H1 (cell line): ENCODE data around the gene FAT3. TPM values are rescaled to one million over a fixed set of nuclear protein-coding genes. Genes with fewer than 3 reads are reported as not detected.

Experiments used
- CTCF ChIA-PET: fragments of 300-600 bp; sonication (Branson Sonifier 250); formaldehyde crosslinking; loops from one replicate; lab custom pipeline; 2021; ENCODE audit not compliant: partially characterized antibody; lab: Charles Lee
- POLR2A ChIA-PET: fragments of 300-600 bp; sonication (Branson Sonifier 250); formaldehyde crosslinking; loops from one replicate; lab custom pipeline; 2021; ENCODE audit warnings: inconsistent platforms; ENCODE audit not compliant: partially characterized antibody; lab: Charles Lee
- DNase-seq, 2 experiments: peaks; one replicate each; pipeline versions ENCODE4 v3.0.0 to v3.0.0-alpha.2; 2010 to 2022; ENCODE audit warnings: low spot score in 2 of 2, low read depth in 1 of 2, mixed read lengths in 1 of 2
- FAIRE-seq: peaks from 2 replicates; lab custom pipeline; 2011; peaks lifted over from hg19 to GRCh38; lab: Jason Lieb, UNC
- H2AFZ ChIP-seq: 2 replicates; pipeline ENCODE4 v1.8.1; 2012; ENCODE audit warnings: low read length, inconsistent platforms
- H2AK5ac ChIP-seq: 2 replicates; pipeline ENCODE4 v1.6.1; 2013; ENCODE audit warnings: low read depth, low read length
- H2BK120ac ChIP-seq: replicated peaks from 2 replicates; pipeline ENCODE3; 2013; ENCODE audit warnings: low read depth, low read length, inconsistent platforms
- H2BK12ac ChIP-seq: 2 replicates; pipeline ENCODE4 v1.6.1; 2013; ENCODE audit warnings: low read depth, low read length
- H2BK15ac ChIP-seq: 2 replicates; pipeline ENCODE4 v1.6.1; 2013; ENCODE audit warnings: low read length
- H2BK20ac ChIP-seq: 2 replicates; pipeline ENCODE4 v1.6.1; 2013; ENCODE audit warnings: low read length
- H2BK5ac ChIP-seq: 2 replicates; pipeline ENCODE4 v1.6.1; 2013; ENCODE audit warnings: low read depth, low read length
- H3K14ac ChIP-seq: 2 replicates; pipeline ENCODE4 v1.6.1; 2013; ENCODE audit warnings: inconsistent platforms; ENCODE audit not compliant: insufficient read length
- H3K18ac ChIP-seq: 2 replicates; pipeline ENCODE4 v1.6.1; 2013; ENCODE audit warnings: low read length; ENCODE audit errors: extremely low read depth
- H3K23ac ChIP-seq: 2 replicates; pipeline ENCODE4 v1.6.1; 2013; ENCODE audit warnings: inconsistent platforms; ENCODE audit not compliant: insufficient read length
- H3K23me2 ChIP-seq: 2 replicates; pipeline ENCODE4 v1.6.1; 2013; ENCODE audit warnings: low read depth, low read length
- H3K27ac ChIP-seq: 2 replicates; pipeline ENCODE4 v1.6.1; 2011; ENCODE audit warnings: low read depth, low read length, inconsistent platforms
- H3K27me3 ChIP-seq, 4 experiments: replicated peaks in 1 of 4; 1 replicate in 1 of 4; 2 replicates in 3 of 4; pipeline versions ENCODE4 v1.6.1 to v1.8.1; 2011 to 2013; ENCODE audit warnings: low read length in 3 of 4, mild to moderate bottlenecking in 3 of 4, inconsistent platforms in 2 of 4, mixed read lengths in 2 of 4, moderate library complexity in 1 of 4; ENCODE audit not compliant: control insufficient read depth in 3 of 4, insufficient read depth in 3 of 4; ENCODE audit errors: extremely low read depth in 1 of 4
- H3K36me3 ChIP-seq, 4 experiments: 2 replicates each; pipeline versions ENCODE4 v1.6.1 to v1.8.1; 2011 to 2013; ENCODE audit warnings: mild to moderate bottlenecking in 4 of 4, low read length in 3 of 4, moderate library complexity in 2 of 4, control low read depth in 1 of 4, inconsistent platforms in 1 of 4; ENCODE audit not compliant: insufficient read depth in 4 of 4, control insufficient read depth in 2 of 4
- H3K4ac ChIP-seq: replicated peaks from 2 replicates; pipeline ENCODE3; 2013; ENCODE audit warnings: low read length, low read depth, mixed read lengths, inconsistent platforms; ENCODE audit not compliant: insufficient read length
- H3K4me1 ChIP-seq, 4 experiments: replicated peaks in 1 of 4; 1 replicate in 1 of 4; 2 replicates in 3 of 4; pipeline versions ENCODE4 v1.6.1 to v1.8.1; 2011 to 2013; ENCODE audit warnings: low read length in 3 of 4, inconsistent platforms in 2 of 4, mixed read lengths in 1 of 4; ENCODE audit not compliant: insufficient read depth in 4 of 4, control insufficient read depth in 3 of 4
- H3K4me2 ChIP-seq, 2 experiments: 2 replicates each; pipeline versions ENCODE4 v1.6.1 to v1.8.1; 2011 to 2013; ENCODE audit warnings: low read depth in 2 of 2, low read length in 2 of 2, control low read depth in 1 of 2, inconsistent platforms in 1 of 2, mild to moderate bottlenecking in 1 of 2; ENCODE audit not compliant: insufficient read depth in 1 of 2
- H3K4me3 ChIP-seq, 4 experiments: fragments of 200-600, 300-600 bp in 1 of 4; sonication (generic), shearing (Covaris generic), sonication (Bioruptor Twin) in 1 of 4; 2 replicates each; pipeline versions ENCODE4 v1.5.1 to v1.8.1; 2011 to 2016; ENCODE audit warnings: low read length in 4 of 4, low read depth in 3 of 4, control low read depth in 2 of 4, inconsistent platforms in 2 of 4, mild to moderate bottlenecking in 2 of 4, mixed read lengths in 1 of 4, moderate library complexity in 1 of 4; ENCODE audit not compliant: insufficient read depth in 2 of 4; ENCODE audit errors: extremely low read depth in 1 of 4
- H3K56ac ChIP-seq: replicated peaks from 2 replicates; pipeline ENCODE3; 2013; ENCODE audit warnings: low read depth, mild to moderate bottlenecking, mixed read lengths, low read length, inconsistent platforms; ENCODE audit not compliant: insufficient read length
- H3K79me1 ChIP-seq: 2 replicates; pipeline ENCODE4 v1.6.1; 2013; ENCODE audit warnings: low read depth, low read length, control low read depth
- H3K79me2 ChIP-seq, 2 experiments: 2 replicates each; pipeline versions ENCODE4 v1.6.1 to v1.8.1; 2012 to 2013; ENCODE audit warnings: low read length in 2 of 2, mild to moderate bottlenecking in 2 of 2, inconsistent platforms in 1 of 2; ENCODE audit not compliant: insufficient read depth in 2 of 2, control insufficient read depth in 1 of 2
- H3K9ac ChIP-seq, 4 experiments: replicated peaks in 1 of 4; 1 replicate in 1 of 4; 2 replicates in 3 of 4; pipeline versions ENCODE4 v1.6.1 to v1.8.1; 2011 to 2013; ENCODE audit warnings: low read depth in 3 of 4, low read length in 3 of 4, control low read depth in 2 of 4, mild to moderate bottlenecking in 2 of 4, moderate library complexity in 2 of 4, inconsistent platforms in 1 of 4; ENCODE audit errors: extremely low read depth in 1 of 4
- H3K9me3 ChIP-seq, 2 experiments: 2 replicates each; pipeline versions ENCODE4 v1.6.1 to v1.8.1; 2012 to 2013; ENCODE audit warnings: mild to moderate bottlenecking in 2 of 2, moderate library complexity in 2 of 2, control low read depth in 1 of 2, inconsistent platforms in 1 of 2, low read depth in 1 of 2, low read length in 1 of 2, mixed read lengths in 1 of 2; ENCODE audit not compliant: insufficient read depth in 2 of 2
- H4K20me1 ChIP-seq, 2 experiments: replicated peaks in 1 of 2; 2 replicates each; pipeline versions ENCODE3 to v1.8.1; 2011 to 2013; ENCODE audit warnings: inconsistent platforms in 2 of 2, low read length in 2 of 2, mild to moderate bottlenecking in 1 of 2; ENCODE audit not compliant: insufficient read depth in 2 of 2, control insufficient read depth in 1 of 2
- H4K5ac ChIP-seq: 2 replicates; pipeline ENCODE4 v1.6.1; 2013; ENCODE audit warnings: low read length, low read depth, mixed read lengths, inconsistent platforms; ENCODE audit not compliant: insufficient read length
- H4K8ac ChIP-seq: 2 replicates; pipeline ENCODE4 v1.8.0; 2013; ENCODE audit warnings: mild to moderate bottlenecking, moderate library complexity, low read length, inconsistent platforms; ENCODE audit not compliant: insufficient read depth; ENCODE audit errors: extremely low read depth
- H4K91ac ChIP-seq: replicated peaks from 2 replicates; pipeline ENCODE3; 2013; ENCODE audit warnings: low read length, mixed read lengths, inconsistent platforms; ENCODE audit not compliant: insufficient read length
- CEBPB ChIP-seq: IDR thresholded peaks from 2 replicates; pipeline ENCODE4 v1.6.1; 2012; ENCODE audit warnings: low read depth, low read length
- KDM4A ChIP-seq: IDR thresholded peaks from one replicate; pipeline ENCODE4 v1.7.1; 2012; ENCODE audit warnings: low read depth, mild to moderate bottlenecking, moderate library complexity, low read length, inconsistent platforms; ENCODE audit not compliant: severe bottlenecking
- WGBS, 2 experiments: shearing (Covaris generic) in 1 of 2; methylation state at CpG; one replicate each; pipeline versions ENCODE4 v1.1.6 to v1.1.7; 2013 to 2015; ENCODE audit warnings: low lambda C conversion rate in 2 of 2, mixed read lengths in 2 of 2, inconsistent platforms in 1 of 2, low coverage in 1 of 2, missing lambda C conversion rate in 1 of 2; ENCODE audit not compliant: insufficient replicate concordance in 2 of 2, insufficient coverage in 1 of 2, insufficient read length in 1 of 2; ENCODE audit errors: extremely low coverage in 1 of 2, missing lambda C conversion rate in 1 of 2; 5-methylcytosine and 5-hydroxymethylcytosine counted together
- polyA plus RNA-seq, 7 experiments: library from polyadenylated mRNA; depleted of rRNA in 3 of 7; stranded (reverse) in 5 of 7; unstranded in 2 of 7; fragments of >200 nt in 5 of 7; fragments of 200-250 nt in 2 of 7; gene quantifications; 1 replicate in 5 of 7; 2 replicates in 1 of 7; 4 replicates in 1 of 7; pipeline versions ENCODE4 v1.2.1 to v1.2.3, GENCODE V29; 2011 to 2013; ENCODE audit warnings: missing spikeins in 2 of 7, mixed read lengths in 2 of 7
- total RNA-seq: library from RNA; stranded (reverse); fragmentation: NEBNext Ultra II Directional; extraction: Animal tissue kit (Norgen Biotek cat#: 25700); gene quantifications from 2 replicates; pipeline ENCODE4 v1.2.1, GENCODE V29; 2021

FAT3 gene
- total and polyA plus RNA-seq, 2 of the 8 experiments (the other 6 are each of a cell fraction or from before 2014, with no cell fraction given) = 7.2 to 18.4 TPM

DNA sequence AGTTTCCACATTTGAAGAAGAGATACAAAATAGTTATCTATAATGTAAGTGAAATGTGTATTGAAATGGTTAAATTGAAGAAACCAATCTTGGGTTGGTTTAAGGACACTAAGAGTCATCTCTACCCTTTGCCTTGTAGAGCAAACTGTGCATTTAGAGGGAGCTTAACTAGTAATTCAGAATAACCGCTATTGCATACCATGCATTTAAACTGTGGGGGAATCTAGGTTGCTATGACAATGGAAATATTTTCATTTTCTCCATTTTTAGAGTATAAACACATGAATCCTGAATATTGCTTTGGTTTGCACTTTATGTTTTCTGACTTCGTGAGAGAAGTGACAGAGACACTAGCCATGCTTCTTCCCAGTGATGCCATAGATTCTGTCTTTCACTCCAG, 39.7 kb downstream of the FAT3 start:
- Histone ChIP-seq H2BK120ac (no peak overlapping the region), H2BK5ac (no peak overlapping the region), H3K27me3 (no peaks in the 10 kb centered on the region), H3K23me2 (no peaks in the 10 kb centered on the region), H2AK5ac (no peak overlapping the region), H3K23ac (no peak overlapping the region), H3K4me3 (no peak overlapping the region), H2BK20ac (no peak overlapping the region), H3K14ac (no peak overlapping the region), H4K8ac (no peak overlapping the region), H4K5ac (no peak overlapping the region), H3K9ac (no peak overlapping the region), H3K79me2 (0 out of 4 replicates have a peak, but pooled peaks cover 0 to 9% of the 10 kb centered on the region in 2 experiments), H3K79me1 (no peaks in the 10 kb centered on the region), H4K20me1 (peaks cover 0 to 2% of the 10 kb centered on the region in 2 experiments), H4K91ac (no peak overlapping the region), H2AFZ (no peak overlapping the region), H3K4me1 (peaks cover 5 to 12% (median 6%) of the 10 kb centered on the region in 4 experiments; a peak in 5 of 7 replicates), H3K4me2 (no peak overlapping the region), H2BK15ac (no peak overlapping the region), H2BK12ac (no peak overlapping the region), H3K27ac (no peak overlapping the region), H3K56ac (no peak overlapping the region), H3K9me3 (no peaks in the 10 kb centered on the region), H3K4ac (no peak overlapping the region), H3K36me3 (no peaks in the 10 kb centered on the region), H3K18ac (no peak overlapping the region)
- no peak for TF ChIP-seq KDM4A
- no peak for TF ChIP-seq CEBPB
- no peak for DNase-seq
- FAIRE-seq = no peak
- POLR2A ChIA-PET = no interaction called here
- 92% methylated on average over 2 of the region's 2 CpGs; no CpG with 5 or more reads in 1 of the 2 experiments for WGBS, 2 experiments
- CTCF ChIA-PET = interaction anchor here (0.6 to 1.0 kb wide), 2 partner anchors 9 to 12 kb away, joined by 3 read pairs; no protein-coding TSS in a partner anchor
